Measurements from ENCODE around the gene SRC.

- TF ChIP-seq POLR2A (IDR thresholded peaks at IDR 0.05) = no peak
- TF ChIP-seq CTCF (IDR thresholded peaks at IDR 0.05) = no peak
These were observed 53.0 kb downstream of the SRC start for GRCh38 chr20:37398750-37399621.

Measured in body of pancreas (tissue), 4 donors.